Measurements from ENCODE around the gene CCT8L2. TPM values are rescaled to one million over a fixed set of nuclear protein-coding genes. Genes with fewer than 3 reads are reported as not detected.
"Not testable (repeated sequence)": the region's sequence is repeated elsewhere in the genome, so short reads cannot be mapped to it uniquely, and the experiment has no call there.

Gene CCT8L2
- total and polyA plus RNA-seq, 2 of the 4 experiments (the other 2 are of a cell fraction): not detected

GRCh38 chr22:16608931-16609330, 16.3 kb upstream of the CCT8L2 start:
- no peak overlapping the region for H3K56ac ChIP-seq (ENCODE audit: extremely low read depth, insufficient read depth, low read length)
- no peak overlapping the region for H3K4ac ChIP-seq (ENCODE audit: low read depth, low read length)
- no peaks in the 10 kb centered on the region for H3K9me1 ChIP-seq (ENCODE audit: insufficient read depth, low read length)
- H3K14ac ChIP-seq (replicated peaks; ENCODE audit: low read depth, low read length): no peak overlapping the region
- peaks cover 2% of the 10 kb centered on the region; the same call in 1 of the 2 replicates for H3K9me3 ChIP-seq (ENCODE audit: control insufficient read depth, insufficient read depth, low read length)
- H2BK5ac ChIP-seq (ENCODE audit: low read depth, low read length, poor library complexity, severe bottlenecking): no peak overlapping the region
- no TSS peak for BruUV-seq (replicated peaks)
- H2BK120ac ChIP-seq (ENCODE audit: low read depth, low read length): no peak overlapping the region
- H3K4me2 ChIP-seq (ENCODE audit: low read depth, low read length): no peak overlapping the region
- no peak overlapping the region for H4K91ac ChIP-seq (ENCODE audit: insufficient read depth, low read depth, low read length)
- H3K27ac ChIP-seq (ENCODE audit: insufficient read depth, low read length): no peak overlapping the region
- no peak for ATAC-seq (ENCODE audit: low read depth)
- dilution Hi-C loops (cut with HindIII; ENCODE audit: low sequenced_read_pairs, unreplicated experiment) (no loop called here), intact Hi-C loops (cut with micrococcal nuclease) (no loop called here), in situ Hi-C loops (cut with MboI; ENCODE audit: low sequenced_read_pairs) (no loop called here)
- no peak overlapping the region for H4K8ac ChIP-seq (ENCODE audit: low read depth in 2 of 2, low read length in 2 of 2)
- H3K23ac ChIP-seq (ENCODE audit: low read depth, low read length): no peak overlapping the region
- H3K79me1 ChIP-seq (ENCODE audit: low read depth in 1 of 2, low read length in 2 of 2): no peaks in the 10 kb centered on the region
- H3K18ac ChIP-seq (ENCODE audit: low read depth, low read length): no peak overlapping the region
- no peak for TF ChIP-seq CEBPB (IDR thresholded peaks at IDR 0.05; ENCODE audit: low read depth, low read length)
- no peak for TF ChIP-seq MAZ (IDR thresholded peaks at IDR 0.05; ENCODE audit: borderline replicate concordance, low read depth, low read length)
- CTCF ChIA-PET: no interaction called here
- no peak overlapping the region for H2BK15ac ChIP-seq (ENCODE audit: low read depth, low read length)
- H3K27me3 ChIP-seq (ENCODE audit: control insufficient read depth, insufficient read depth, low read length): no peaks in the 10 kb centered on the region
- no peaks in the 10 kb centered on the region for H3K4me1 ChIP-seq (ENCODE audit: control insufficient read depth, insufficient read depth, low read length)
- no peak overlapping the region for H4K5ac ChIP-seq (ENCODE audit: low read depth, low read length)
- H2AFZ ChIP-seq (replicated peaks; ENCODE audit: low read length, poor library complexity): no peak overlapping the region
- no peak overlapping the region for H2AK5ac ChIP-seq (ENCODE audit: low read depth, low read length)
- POLR2A ChIA-PET (ENCODE audit: unreplicated experiment): no interaction called here
- H3K4me3 ChIP-seq (ENCODE audit: insufficient read depth, low read depth, low read length): no peak overlapping the region
- no peak overlapping the region for H2BK20ac ChIP-seq (ENCODE audit: low read depth, low read length)
- no peaks in the 10 kb centered on the region for H4K20me1 ChIP-seq (ENCODE audit: insufficient read depth, low read length)
- WGBS, 2 experiments (ENCODE audit: extremely low coverage in 2 of 2, insufficient read length in 1 of 2): 0% methylated on average over 2 of the region's 22 CpGs; no CpG with 5 or more reads in 1 of the 2 experiments
- no peaks in the 10 kb centered on the region for H3K36me3 ChIP-seq (ENCODE audit: control insufficient read depth, insufficient read depth, low read length)
- no peak for DNase-seq
- no peak overlapping the region for H3K9ac ChIP-seq (ENCODE audit: low read depth, low read length)
- no peak overlapping the region for H2AK9ac ChIP-seq (replicated peaks; ENCODE audit: low read depth, low read length, poor library complexity)

- intact Hi-C loops (cut with micrococcal nuclease); H4K5ac ChIP-seq (ENCODE audit: low read depth, low read length); H3K4me1 ChIP-seq (ENCODE audit: control insufficient read depth, insufficient read depth, low read length); H3K23ac ChIP-seq (ENCODE audit: low read depth, low read length); BruUV-seq (replicated peaks); H3K79me1 ChIP-seq (ENCODE audit: low read depth in 1 of 2, low read length in 2 of 2); DNase-seq; H2AK5ac ChIP-seq (ENCODE audit: low read depth, low read length); H3K9me1 ChIP-seq (ENCODE audit: insufficient read depth, low read length); H3K4me3 ChIP-seq (ENCODE audit: insufficient read depth, low read depth, low read length); H2BK120ac ChIP-seq (ENCODE audit: low read depth, low read length); H3K4me2 ChIP-seq (ENCODE audit: low read depth, low read length); ATAC-seq (ENCODE audit: low read depth); H3K27me3 ChIP-seq (ENCODE audit: control insufficient read depth, insufficient read depth, low read length); H3K9ac ChIP-seq (ENCODE audit: low read depth, low read length); H2BK15ac ChIP-seq (ENCODE audit: low read depth, low read length); H4K20me1 ChIP-seq (ENCODE audit: insufficient read depth, low read length); H3K18ac ChIP-seq (ENCODE audit: low read depth, low read length); H3K56ac ChIP-seq (ENCODE audit: extremely low read depth, insufficient read depth, low read length); POLR2A ChIA-PET (ENCODE audit: unreplicated experiment); H3K4ac ChIP-seq (ENCODE audit: low read depth, low read length); H4K91ac ChIP-seq (ENCODE audit: insufficient read depth, low read depth, low read length); H2BK5ac ChIP-seq (ENCODE audit: low read depth, low read length, poor library complexity, severe bottlenecking); H4K8ac ChIP-seq (ENCODE audit: low read depth in 2 of 2, low read length in 2 of 2); H3K27ac ChIP-seq (ENCODE audit: insufficient read depth, low read length); H2BK20ac ChIP-seq (ENCODE audit: low read depth, low read length); CTCF ChIA-PET; dilution Hi-C loops (cut with HindIII; ENCODE audit: low sequenced_read_pairs, unreplicated experiment); H3K36me3 ChIP-seq (ENCODE audit: control insufficient read depth, insufficient read depth, low read length); H3K9me3 ChIP-seq (ENCODE audit: control insufficient read depth, insufficient read depth, low read length); H2AK9ac ChIP-seq (replicated peaks; ENCODE audit: low read depth, low read length, poor library complexity); H3K14ac ChIP-seq (replicated peaks; ENCODE audit: low read depth, low read length); in situ Hi-C loops (cut with MboI; ENCODE audit: low sequenced_read_pairs); H2AFZ ChIP-seq (replicated peaks; ENCODE audit: low read length, poor library complexity): not testable (repeated sequence)
- 60% methylated on average over 1 of the region's 8 CpGs; no CpG with 5 or more reads in 1 of the 2 experiments for WGBS, 2 experiments (ENCODE audit: extremely low coverage in 2 of 2, insufficient read length in 1 of 2)
Measured at GRCh38 chr22:16604257-16604998, 11.8 kb upstream of the CCT8L2 start.
